HEK293T (cell line): Measurements from ENCODE around the gene GNB1L.

ENCODE experiments used
- ARNT ChIP-seq: fragments of 450-650 bp; IDR thresholded peaks from 2 replicates; pipeline ENCODE4 v1.6.1; 2017; ENCODE audit warnings: mild to moderate bottlenecking
- BHLHE40 ChIP-seq: fragments of 450-650 bp; IDR thresholded peaks from 2 replicates; pipeline ENCODE4 v1.6.1; 2016; ENCODE audit warnings: mild to moderate bottlenecking, moderate library complexity, borderline replicate concordance
- CTBP1 ChIP-seq: fragments of 450-650 bp; IDR thresholded peaks from 2 replicates; pipeline ENCODE4 v1.6.1; 2016; ENCODE audit warnings: borderline replicate concordance
- ELF4 ChIP-seq: fragments of 450-650 bp; IDR thresholded peaks from 2 replicates; pipeline ENCODE4 v1.6.1; 2017; ENCODE audit warnings: antibody characterized with exemption
- FOXA1 ChIP-seq: fragments of 450-650 bp; IDR thresholded peaks from 2 replicates; pipeline ENCODE4 v1.6.1; 2016; ENCODE audit warnings: mild to moderate bottlenecking
- FOXM1 ChIP-seq: fragments of 450-650 bp; IDR thresholded peaks from 2 replicates; pipeline ENCODE4 v1.6.1; 2017; ENCODE audit warnings: mild to moderate bottlenecking, borderline replicate concordance
- HDGF ChIP-seq: fragments of 450-650 bp; IDR thresholded peaks from 2 replicates; pipeline ENCODE4 v1.6.1; 2017; ENCODE audit warnings: antibody characterized with exemption, borderline replicate concordance
- L3MBTL2 ChIP-seq: fragments of 450-650 bp; conservative IDR thresholded peaks from 2 replicates; pipeline ENCODE4 v1.6.1; 2016; ENCODE audit warnings: mild to moderate bottlenecking
- LEF1 ChIP-seq: fragments of 450-650 bp; IDR thresholded peaks from 2 replicates; pipeline ENCODE4 v1.6.1; 2017; ENCODE audit warnings: mild to moderate bottlenecking, borderline replicate concordance
- NFRKB ChIP-seq: fragments of 450-650 bp; IDR thresholded peaks from 2 replicates; pipeline ENCODE4 v1.6.1; 2016; ENCODE audit warnings: mild to moderate bottlenecking, moderate library complexity
- SP1 ChIP-seq: fragments of 450-650 bp; IDR thresholded peaks from 2 replicates; pipeline ENCODE4 v1.6.1; 2017
- SUZ12 ChIP-seq: fragments of 450-650 bp; IDR thresholded peaks from 2 replicates; pipeline ENCODE4 v1.6.1; 2016; ENCODE audit warnings: mild to moderate bottlenecking
- TARDBP ChIP-seq: fragments of 450-650 bp; IDR thresholded peaks from 2 replicates; pipeline ENCODE4 v1.6.1; 2016
- ZNF384 ChIP-seq: fragments of 450-650 bp; IDR thresholded peaks from 2 replicates; pipeline ENCODE4 v1.6.1; 2016

DNA sequence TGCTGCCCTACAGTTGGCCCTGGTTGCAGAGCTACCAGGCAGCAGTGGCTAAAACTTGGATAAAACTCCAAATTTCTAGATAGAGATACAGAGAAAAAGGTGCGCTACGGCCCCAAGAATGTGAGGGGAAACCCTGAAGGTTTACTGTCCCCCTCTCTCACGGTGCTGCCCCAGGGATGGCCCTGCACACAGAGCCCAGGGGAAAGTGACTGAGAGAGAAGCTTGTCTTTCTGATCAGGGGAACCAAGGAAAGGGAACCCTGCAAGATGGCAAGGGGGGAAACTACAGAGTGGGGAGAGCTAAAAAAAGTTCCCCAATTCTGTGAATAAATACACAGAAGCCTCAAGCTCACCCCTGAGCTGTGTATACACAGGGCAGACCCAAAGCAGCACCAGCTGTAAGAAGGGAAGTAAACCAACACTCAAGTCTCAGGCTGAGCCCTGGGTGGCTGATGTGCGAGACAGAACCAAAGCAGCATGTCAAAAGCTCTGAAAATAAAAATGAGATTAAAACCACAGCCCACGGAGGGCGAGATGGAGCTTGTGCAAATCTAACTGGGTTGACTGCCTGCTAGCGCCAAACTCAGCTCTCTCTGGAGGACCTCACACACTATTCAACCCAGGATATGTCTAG, 22.1 kb downstream of the GNB1L start:
- no peak for TF ChIP-seq SP1
- no peak for TF ChIP-seq ARNT
- no peak for TF ChIP-seq NFRKB
- TF ChIP-seq CTBP1, result no peak
- TF ChIP-seq ELF4, result no peak
- TF ChIP-seq LEF1, result no peak
- no peak for TF ChIP-seq ZNF384
- TF ChIP-seq SUZ12, result no peak
- TF ChIP-seq FOXM1, result no peak
- TF ChIP-seq BHLHE40, result no peak
- no peak for TF ChIP-seq HDGF
- no peak for TF ChIP-seq TARDBP
- TF ChIP-seq L3MBTL2, result no peak
- no peak for TF ChIP-seq FOXA1
